Fibroblast of lung (primary cell): ENCODE measurements around the gene OCSTAMP. TPM values are rescaled to one million over a fixed set of nuclear protein-coding genes. Genes with fewer than 3 reads are reported as not detected.

Experiments
- DNase-seq, 2 donors: peaks; one replicate each; pipeline versions ENCODE4 v3.0.0 to v3.0.0-alpha.2; 2010; ENCODE audit warnings: low read depth in 2 of 2
- H2AFZ ChIP-seq: 2 replicates; pipeline ENCODE4 v1.5.1; 2012; ENCODE audit warnings: low read length, control low read depth, inconsistent platforms
- H3K27ac ChIP-seq: 2 replicates; pipeline ENCODE4 v1.5.1; 2011; ENCODE audit warnings: low read length, control low read depth; ENCODE audit not compliant: insufficient read depth
- H3K27me3 ChIP-seq: 2 replicates; pipeline ENCODE4 v1.5.1; 2011; ENCODE audit warnings: mild to moderate bottlenecking, low read length; ENCODE audit not compliant: control insufficient read depth, insufficient read depth
- H3K36me3 ChIP-seq: 2 replicates; pipeline ENCODE4 v1.5.1; 2011; ENCODE audit warnings: low read length; ENCODE audit not compliant: control insufficient read depth, insufficient read depth
- H3K4me1 ChIP-seq: 2 replicates; pipeline ENCODE4 v1.5.1; 2011; ENCODE audit warnings: low read length; ENCODE audit not compliant: control insufficient read depth, insufficient read depth; ENCODE audit errors: extremely low read depth
- H3K4me2 ChIP-seq: 2 replicates; pipeline ENCODE4 v1.5.1; 2011; ENCODE audit warnings: low read length, control low read depth; ENCODE audit not compliant: insufficient read depth; ENCODE audit errors: extremely low read depth
- H3K4me3 ChIP-seq, 4 experiments: fragments of 200-600 bp in 1 of 4; sonication (generic) in 1 of 4; replicated peaks in 1 of 4; 2 replicates each; pipeline ENCODE4 v1.5.1; 2011 to 2016; ENCODE audit warnings: low read length in 4 of 4, low read depth in 3 of 4, mild to moderate bottlenecking in 3 of 4, control low read depth in 2 of 4, inconsistent platforms in 1 of 4, mixed read lengths in 1 of 4; ENCODE audit not compliant: insufficient read depth in 1 of 4; ENCODE audit errors: control extremely low read depth in 1 of 4
- H3K79me2 ChIP-seq: 2 replicates; pipeline ENCODE4 v1.5.1; 2012; ENCODE audit warnings: mild to moderate bottlenecking, low read length, inconsistent platforms; ENCODE audit not compliant: control insufficient read depth, insufficient read depth
- H3K9ac ChIP-seq: 2 replicates; pipeline ENCODE4 v1.5.1; 2011; ENCODE audit warnings: mild to moderate bottlenecking, low read length, control low read depth; ENCODE audit not compliant: insufficient read depth
- H3K9me3 ChIP-seq: 2 replicates; pipeline ENCODE4 v1.5.1; 2012; ENCODE audit warnings: low read depth, low read length; ENCODE audit not compliant: control insufficient read depth, insufficient read depth
- H4K20me1 ChIP-seq: 2 replicates; pipeline ENCODE4 v1.5.1; 2011; ENCODE audit warnings: low read length; ENCODE audit not compliant: control insufficient read depth, insufficient read depth; ENCODE audit errors: extremely low read depth
- EZH2 ChIP-seq: IDR thresholded peaks from 2 replicates; pipeline ENCODE4 v1.5.1; 2012; ENCODE audit warnings: low read length, control low read depth, mild to moderate bottlenecking; ENCODE audit errors: missing control alignments
- polyA plus RNA-seq, 2 donors: library from polyadenylated mRNA; depleted of rRNA in 1 of 2; stranded (reverse) in 1 of 2; unstranded in 1 of 2; fragments of >200 nt; gene quantifications; 2 replicates each; pipeline ENCODE4 v1.2.1, GENCODE V29; 2011 to 2012; ENCODE audit warnings: missing spikeins in 1 of 2
- total RNA-seq: library from RNA; depleted of rRNA; stranded (reverse); fragments of >200 nt; gene quantifications from 2 replicates; pipeline ENCODE4 v1.2.1, GENCODE V29; 2014
- TF ChIP-seq, protein P1 (sequence below), 2 donors: IDR thresholded peaks in 1 of 2; conservative IDR thresholded peaks in 1 of 2; 1 replicate in 1 of 2; 2 replicates in 1 of 2; pipeline ENCODE4 v1.5.1; 2011 to 2012; ENCODE audit warnings: low read length in 2 of 2, control low read depth in 1 of 2, inconsistent platforms in 1 of 2, low read depth in 1 of 2, mild to moderate bottlenecking in 1 of 2

OCSTAMP gene
- total and polyA plus RNA-seq, 2 donors (not counting 1 experiment from before 2014, with no cell fraction given), result not detected

DNA sequence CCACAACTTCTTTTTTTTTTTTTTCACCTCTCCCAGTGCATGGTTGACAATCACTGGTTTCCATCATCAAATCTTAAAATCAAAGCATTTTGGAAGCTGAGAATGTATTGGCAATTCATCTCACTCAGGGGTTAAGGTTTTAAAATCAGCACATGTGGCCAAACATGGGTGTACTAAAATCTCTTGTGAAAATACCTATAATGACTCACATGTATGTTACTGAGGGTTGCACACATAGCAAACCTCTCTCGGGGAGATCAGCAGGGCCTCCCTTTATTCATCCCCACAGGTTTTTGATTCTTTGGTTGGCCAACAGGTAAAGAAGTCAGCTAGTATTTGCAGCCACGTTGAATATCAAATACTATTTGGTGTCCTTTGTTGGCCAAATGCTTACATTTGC is 44.3 kb upstream of the OCSTAMP start:
- H3K27ac ChIP-seq, result no peak overlapping the region
- TF ChIP-seq, protein P1, sequence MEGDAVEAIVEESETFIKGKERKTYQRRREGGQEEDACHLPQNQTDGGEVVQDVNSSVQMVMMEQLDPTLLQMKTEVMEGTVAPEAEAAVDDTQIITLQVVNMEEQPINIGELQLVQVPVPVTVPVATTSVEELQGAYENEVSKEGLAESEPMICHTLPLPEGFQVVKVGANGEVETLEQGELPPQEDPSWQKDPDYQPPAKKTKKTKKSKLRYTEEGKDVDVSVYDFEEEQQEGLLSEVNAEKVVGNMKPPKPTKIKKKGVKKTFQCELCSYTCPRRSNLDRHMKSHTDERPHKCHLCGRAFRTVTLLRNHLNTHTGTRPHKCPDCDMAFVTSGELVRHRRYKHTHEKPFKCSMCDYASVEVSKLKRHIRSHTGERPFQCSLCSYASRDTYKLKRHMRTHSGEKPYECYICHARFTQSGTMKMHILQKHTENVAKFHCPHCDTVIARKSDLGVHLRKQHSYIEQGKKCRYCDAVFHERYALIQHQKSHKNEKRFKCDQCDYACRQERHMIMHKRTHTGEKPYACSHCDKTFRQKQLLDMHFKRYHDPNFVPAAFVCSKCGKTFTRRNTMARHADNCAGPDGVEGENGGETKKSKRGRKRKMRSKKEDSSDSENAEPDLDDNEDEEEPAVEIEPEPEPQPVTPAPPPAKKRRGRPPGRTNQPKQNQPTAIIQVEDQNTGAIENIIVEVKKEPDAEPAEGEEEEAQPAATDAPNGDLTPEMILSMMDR (conservative IDR thresholded peaks at IDR 0.05 in 1 of 2, IDR thresholded peaks at IDR 0.05 in 1 of 2; ENCODE audit: low read depth in 1 of 2, low read length in 2 of 2), result no peak
- TF ChIP-seq EZH2, result no peak
- no peak overlapping the region for H3K4me2 ChIP-seq

DNA sequence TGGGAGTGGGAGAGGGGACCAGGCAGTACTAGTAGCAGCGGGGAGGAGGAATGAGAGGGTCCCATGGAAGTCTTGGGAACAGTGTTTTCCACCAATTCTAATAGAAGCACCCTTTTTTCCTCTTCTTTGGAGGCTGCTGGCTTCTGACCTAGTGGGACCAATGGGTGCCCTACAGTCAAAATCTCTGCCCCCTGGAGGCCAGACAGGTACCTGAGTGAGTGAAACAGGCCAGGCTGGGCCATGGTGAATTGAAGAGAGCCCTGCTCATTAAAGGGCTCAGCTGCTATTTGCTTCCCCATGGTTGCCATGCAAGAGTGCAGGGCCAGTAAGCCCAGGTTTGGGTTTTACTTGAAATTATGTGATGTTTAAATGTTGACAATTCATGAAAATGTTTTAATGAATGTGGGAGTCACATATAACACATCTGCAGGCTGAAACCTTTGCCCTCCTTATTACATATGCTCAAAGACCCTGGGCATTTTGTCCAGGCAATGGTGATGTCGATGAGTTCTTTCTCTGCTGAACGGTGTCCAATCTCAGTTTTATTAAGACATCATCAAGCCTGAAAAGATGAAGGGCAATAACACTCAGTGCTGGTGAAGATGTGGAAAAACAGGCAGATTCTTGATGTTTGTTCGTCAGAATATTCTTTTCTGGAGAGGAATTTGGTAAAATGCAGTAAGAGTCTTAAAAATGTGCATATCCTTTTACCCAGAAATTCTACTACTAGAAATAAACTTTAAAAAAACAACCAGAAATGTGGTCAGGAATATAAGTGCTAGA is 42.3 kb upstream of the OCSTAMP start:
- H3K4me3 ChIP-seq, result no peak overlapping the region
- no peak overlapping the region for H3K27ac ChIP-seq
- H3K9ac ChIP-seq, result no peak overlapping the region
- no peaks in the 10 kb centered on the region for H3K27me3 ChIP-seq
- DNase-seq, result no peak
- TF ChIP-seq, protein P1 (conservative IDR thresholded peaks at IDR 0.05 in 1 of 2, IDR thresholded peaks at IDR 0.05 in 1 of 2; ENCODE audit: low read depth in 1 of 2, low read length in 2 of 2), result no peak
- no peak for TF ChIP-seq EZH2
- no peaks in the 10 kb centered on the region for H3K79me2 ChIP-seq
- no peaks in the 10 kb centered on the region for H4K20me1 ChIP-seq
- H3K36me3 ChIP-seq, result no peaks in the 10 kb centered on the region
- H3K4me2 ChIP-seq, result no peak overlapping the region
- no peak overlapping the region for H2AFZ ChIP-seq
- no peaks in the 10 kb centered on the region for H3K9me3 ChIP-seq
- H3K4me1 ChIP-seq, result no peaks in the 10 kb centered on the region

More for the DNA sequence above, 44.3 kb upstream of the OCSTAMP start:
- no peak overlapping the region for H3K4me3 ChIP-seq
- no peak for DNase-seq
- no peaks in the 10 kb centered on the region for H3K79me2 ChIP-seq
- H3K36me3 ChIP-seq, result no peaks in the 10 kb centered on the region
- no peaks in the 10 kb centered on the region for H3K27me3 ChIP-seq
- no peaks in the 10 kb centered on the region for H3K4me1 ChIP-seq
- H3K9me3 ChIP-seq, result no peaks in the 10 kb centered on the region
- H2AFZ ChIP-seq, result no peak overlapping the region
- no peak overlapping the region for H3K9ac ChIP-seq
- H4K20me1 ChIP-seq, result no peaks in the 10 kb centered on the region

DNA sequence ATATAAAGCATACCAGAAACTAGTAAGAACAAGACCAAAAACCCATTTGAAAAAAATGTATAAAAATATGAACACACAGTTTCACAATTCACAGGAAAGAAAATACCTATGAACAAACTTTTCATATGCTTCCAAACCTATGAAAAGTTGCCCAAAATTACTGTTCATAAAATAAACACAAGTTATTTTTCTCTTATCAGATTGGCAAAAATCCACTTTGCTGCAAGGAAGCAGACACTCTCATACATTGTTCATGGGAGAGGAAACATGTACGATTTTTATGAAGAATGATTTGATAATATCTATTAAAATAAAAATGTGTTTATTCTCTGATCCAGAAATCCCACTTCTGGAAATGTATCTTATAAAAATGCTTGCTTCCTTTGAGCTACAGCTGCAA is 40.0 kb upstream of the OCSTAMP start:
- Histone ChIP-seq H2AFZ (no peak overlapping the region), H3K4me1 (no peaks in the 10 kb centered on the region), H3K36me3 (no peaks in the 10 kb centered on the region), H3K27me3 (no peaks in the 10 kb centered on the region), H3K4me3 (no peak overlapping the region), H3K27ac (no peak overlapping the region), H3K9me3 (no peaks in the 10 kb centered on the region), H4K20me1 (no peaks in the 10 kb centered on the region), H3K79me2 (no peaks in the 10 kb centered on the region), H3K4me2 (no peak overlapping the region), H3K9ac (no peak overlapping the region)
- TF ChIP-seq EZH2, result no peak
- TF ChIP-seq, protein P1 (conservative IDR thresholded peaks at IDR 0.05 in 1 of 2, IDR thresholded peaks at IDR 0.05 in 1 of 2; ENCODE audit: low read depth in 1 of 2, low read length in 2 of 2), result no peak
- no peak for DNase-seq
